ENCODE data around the gene ARSD.
"Not testable (repeated sequence)": the region's sequence is repeated elsewhere in the genome, so short reads cannot be mapped to it uniquely, and the experiment has no call there.

Gene ARSD

GRCh38 chrX:2890536-2891460 is 38.3 kb downstream of the ARSD start:
- not testable (repeated sequence) for DNase-seq

DNA sequence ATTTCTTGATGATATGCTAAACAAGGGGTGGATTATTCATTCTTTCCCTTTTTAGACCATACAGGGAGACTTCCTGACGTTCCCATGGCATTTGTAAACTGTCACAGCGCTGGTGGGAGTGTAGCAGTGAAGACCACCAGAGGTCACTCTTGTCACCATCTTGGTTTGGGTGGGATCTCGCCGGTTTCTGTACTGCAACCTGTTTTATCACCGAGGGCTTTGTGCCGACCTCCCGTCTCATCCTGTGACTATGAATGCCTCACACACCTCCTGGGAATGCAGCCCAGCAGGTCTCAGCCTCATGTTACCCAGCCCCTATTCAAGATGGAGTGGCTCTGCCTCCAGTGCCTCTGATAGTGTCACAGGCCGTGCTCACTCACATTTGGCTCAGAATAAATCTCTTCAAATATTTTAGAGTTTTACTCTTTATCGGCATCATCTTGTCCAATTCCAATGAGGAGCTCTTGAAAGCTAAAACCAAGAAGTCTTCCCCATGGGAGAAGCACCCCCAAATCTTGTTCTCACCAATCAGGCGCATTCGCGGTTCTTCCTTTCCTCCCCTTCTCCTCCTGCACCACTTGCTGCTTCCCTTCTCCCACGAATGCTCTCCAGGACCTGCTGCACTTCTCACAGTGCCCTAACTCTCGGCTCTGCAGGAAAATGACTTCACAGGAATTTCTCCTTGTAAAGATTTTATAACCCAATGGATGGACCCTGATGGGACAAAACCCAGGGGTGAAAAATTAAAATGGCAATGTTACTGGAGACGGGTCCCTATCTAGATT is 39.2 kb downstream of the ARSD start:
- DNase-seq, result not testable (repeated sequence)

DNA sequence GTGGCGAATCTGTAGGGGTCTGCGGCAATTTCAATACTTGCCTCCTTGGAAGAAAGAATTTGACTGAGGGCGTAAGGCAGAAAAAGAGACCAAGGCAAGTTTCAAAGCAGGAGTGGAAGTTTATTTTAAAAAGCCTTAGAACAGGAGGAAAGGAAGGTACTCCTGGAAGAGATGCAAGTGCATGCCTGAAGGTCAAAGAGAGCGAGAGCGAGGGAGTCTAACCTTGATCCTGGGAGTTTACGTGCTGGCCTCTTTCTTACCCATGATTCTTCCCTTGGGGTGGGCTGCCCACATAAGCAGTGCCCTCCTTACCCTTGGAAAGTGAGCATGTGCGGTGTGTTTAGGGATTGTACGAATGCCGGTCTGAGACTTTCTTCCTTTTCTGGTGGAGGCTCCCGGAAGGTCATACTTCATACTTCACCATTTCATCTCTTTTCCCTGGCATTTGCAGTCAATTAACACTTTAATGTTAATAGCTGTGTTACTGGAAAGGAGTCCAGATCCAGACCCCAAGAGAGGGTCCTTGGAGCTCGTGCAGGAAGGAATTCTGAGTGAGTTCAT is 40.0 kb downstream of the ARSD start:
- no peak for DNase-seq

- no peak for DNase-seq
These were observed 40.8 kb downstream of the ARSD start for GRCh38 chrX:2888309-2888708.

DNA sequence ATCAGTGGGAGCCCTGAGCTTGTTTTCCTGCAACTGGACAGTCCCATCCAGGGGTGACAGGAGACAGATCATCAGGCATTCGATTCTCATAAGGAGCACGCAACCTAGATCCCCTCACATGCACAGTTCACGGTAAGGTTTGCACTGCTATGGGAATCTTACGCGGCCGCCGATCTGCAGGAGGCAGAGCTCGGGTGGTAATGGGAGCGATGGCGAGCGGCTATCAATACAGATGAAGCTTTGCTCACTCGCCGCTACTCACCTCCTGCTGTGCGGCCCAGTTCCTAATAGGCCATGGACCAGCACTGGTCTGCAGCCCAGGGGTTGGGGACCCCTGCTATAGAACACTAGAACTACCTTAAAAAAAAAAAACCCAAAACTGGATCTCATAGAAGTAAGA is 45.4 kb downstream of the ARSD start:
- no peak for DNase-seq

DNA sequence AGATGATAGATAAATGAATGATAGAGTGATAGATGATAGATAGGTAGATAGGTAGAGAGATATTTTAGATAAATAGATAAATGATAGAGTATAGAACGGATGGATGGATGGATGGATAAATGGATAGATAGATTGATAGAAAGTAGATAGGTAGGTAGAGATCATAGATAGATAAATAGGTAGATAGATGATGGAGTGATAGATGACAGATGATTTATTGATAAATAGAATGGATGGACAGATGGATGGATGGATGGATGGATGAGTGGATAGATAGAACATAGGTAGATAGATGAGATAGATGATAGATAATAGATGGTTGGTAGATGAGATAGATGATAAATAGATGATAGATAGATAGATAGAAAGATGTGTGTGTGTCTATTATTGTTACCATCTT is 49.5 kb downstream of the ARSD start:
- DNase-seq, result no peak

GRCh38 chrX:2878563-2878962 is 50.6 kb downstream of the ARSD start:
- DNase-seq, result no peak

DNA sequence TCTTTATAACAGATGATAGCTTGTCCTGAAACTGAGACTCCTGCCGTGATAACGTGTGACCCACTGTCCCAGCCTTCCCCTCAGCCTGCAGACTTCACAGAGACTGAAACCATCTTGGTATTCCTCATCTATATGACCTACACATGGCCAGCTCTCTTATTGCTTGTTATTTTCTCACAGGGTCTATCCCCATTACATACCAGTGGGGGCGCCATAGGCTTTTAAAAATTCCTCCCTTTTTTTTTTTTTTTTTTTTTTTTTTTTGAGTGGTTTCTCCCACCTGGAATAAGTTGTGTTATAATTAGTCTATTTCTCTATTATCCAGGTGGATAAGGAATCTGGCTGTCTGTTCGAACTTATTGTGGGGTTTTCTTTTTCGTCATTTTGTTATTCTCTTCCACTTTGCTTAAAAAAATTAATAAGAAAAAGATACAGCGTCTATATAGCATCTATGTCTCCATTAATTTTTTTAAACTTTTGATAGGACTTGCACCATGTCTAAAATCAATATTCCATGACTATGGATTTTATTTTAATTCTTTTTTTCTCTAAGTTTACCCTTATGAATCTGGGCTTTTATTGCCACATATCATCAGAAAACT is 53.2 kb downstream of the ARSD start:
- DNase-seq, result no peak

DNA sequence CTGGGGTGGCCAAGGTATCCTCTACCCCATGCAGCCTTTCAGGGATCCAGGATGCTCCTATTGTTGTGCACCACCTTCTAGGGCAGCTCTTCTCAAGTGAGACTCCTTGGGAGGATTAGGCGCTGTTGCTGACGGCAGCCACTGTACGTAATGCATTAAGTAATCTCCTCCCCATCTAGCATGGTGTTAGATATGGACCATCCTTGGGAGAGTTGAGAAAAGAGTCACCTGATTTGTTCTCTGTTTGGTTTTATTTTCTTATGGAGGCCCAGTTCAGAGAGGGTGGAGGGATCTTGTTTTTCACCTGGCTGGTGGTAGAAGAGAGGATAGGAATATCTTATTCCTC is 54.0 kb downstream of the ARSD start:
- no peak for DNase-seq

- DNase-seq, result no peak
These were observed 54.7 kb downstream of the ARSD start for GRCh38 chrX:2874222-2875135.

DNA sequence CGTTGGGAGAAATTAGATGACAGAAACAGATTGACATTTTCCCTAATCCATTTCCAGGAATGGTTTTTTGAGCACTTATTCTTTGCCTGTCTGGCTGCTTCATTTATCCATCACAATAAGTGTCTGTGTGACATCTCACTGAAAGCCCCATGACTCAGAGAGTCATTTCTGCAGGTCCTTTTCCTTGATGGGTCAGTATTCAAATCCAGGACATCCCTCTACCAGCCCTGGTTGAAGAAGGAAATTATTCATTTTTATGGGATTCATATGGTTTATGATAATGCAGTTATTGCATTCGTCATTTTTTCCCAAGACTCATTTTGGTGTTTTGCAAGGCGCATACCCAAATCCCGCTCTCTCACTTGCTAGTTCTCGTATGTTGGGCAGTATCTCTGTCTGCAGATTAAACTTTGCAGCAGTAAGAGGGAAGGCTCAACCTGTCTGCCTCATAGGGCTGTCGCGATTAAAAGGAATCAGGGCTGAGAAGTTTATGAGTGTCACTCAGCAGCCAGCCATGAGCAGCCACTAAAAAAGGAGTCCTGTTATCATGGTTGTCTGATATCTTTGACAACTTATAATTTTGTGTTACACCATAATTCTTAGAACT is 56.4 kb downstream of the ARSD start:
- DNase-seq, result no peak

- DNase-seq, result no peak
These were observed 57.3 kb downstream of the ARSD start for GRCh38 chrX:2871831-2872230.

- no peak for DNase-seq
These were observed 58.5 kb downstream of the ARSD start for GRCh38 chrX:2870650-2871049.

- DNase-seq, result no peak
These were observed 61.9 kb downstream of the ARSD start for GRCh38 chrX:2867206-2867605.

DNA sequence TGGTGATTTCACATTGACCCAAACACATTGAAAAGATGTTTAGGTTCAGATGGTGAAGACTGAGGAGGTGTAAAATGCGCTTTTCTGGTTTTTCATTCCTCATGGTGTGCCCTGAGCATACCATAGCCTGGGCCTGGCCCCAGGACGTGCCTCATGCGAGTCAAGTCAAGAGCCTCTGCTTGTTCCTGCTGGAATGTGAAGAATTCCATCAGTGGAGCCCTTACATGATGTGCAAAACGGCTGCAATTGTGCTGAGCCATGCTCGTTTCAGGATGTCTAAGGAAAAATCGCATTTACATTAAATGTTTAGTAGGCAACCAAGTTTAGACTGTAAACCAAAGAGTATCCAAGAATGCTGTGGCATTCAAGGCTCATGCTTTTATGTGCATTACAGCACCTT is 65.5 kb downstream of the ARSD start:
- DNase-seq, result no peak

DNA sequence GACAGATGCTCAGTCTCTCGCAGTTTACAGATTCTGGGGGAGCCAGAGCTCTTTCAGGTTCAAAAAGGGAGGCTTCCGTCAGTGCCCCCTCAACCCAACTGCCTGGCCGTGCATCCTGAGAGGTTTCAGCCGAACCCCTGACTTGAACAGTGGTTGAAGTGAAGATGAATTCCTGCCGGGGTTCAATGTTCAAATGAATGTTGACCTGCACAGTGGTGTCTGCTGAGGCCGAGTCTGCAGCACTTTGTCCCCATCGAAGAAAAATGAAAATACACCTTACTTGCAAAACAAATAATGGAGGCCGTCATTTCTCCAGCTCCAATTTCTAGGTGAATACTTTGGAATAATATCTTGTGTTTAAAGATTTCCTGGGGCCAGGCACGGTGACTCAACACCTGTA is 66.7 kb downstream of the ARSD start:
- DNase-seq, result no peak

DNA sequence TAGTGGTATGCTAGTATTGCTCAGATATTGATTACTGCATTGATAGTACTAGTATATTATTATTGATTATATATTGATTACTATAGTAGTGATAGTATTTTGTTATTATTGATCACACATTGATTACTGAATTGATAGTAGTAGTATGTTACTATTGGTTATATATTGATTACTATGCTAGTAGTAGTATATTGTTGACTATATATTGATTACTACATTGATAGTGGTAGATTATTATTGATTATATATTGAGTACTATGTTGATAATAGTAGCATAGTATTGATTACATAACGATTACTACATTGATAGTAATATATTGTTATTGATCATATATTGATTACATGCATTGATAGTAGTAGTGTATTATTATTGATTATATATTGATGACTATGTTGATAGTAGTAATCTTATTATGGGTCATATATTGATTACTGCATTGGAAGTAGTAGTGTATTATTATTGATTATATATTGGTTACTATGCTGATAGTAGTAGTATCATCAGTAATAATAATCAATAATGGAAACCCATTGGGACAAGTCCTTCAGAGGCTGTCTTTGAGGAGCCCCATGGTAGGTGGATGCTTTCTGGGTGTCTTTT is 69.8 kb downstream of the ARSD start:
- DNase-seq, result no peak

- DNase-seq, result no peak
These were observed 71.6 kb downstream of the ARSD start for GRCh38 chrX:2857566-2857965.

GRCh38 chrX:2855761-2856160 is 73.4 kb downstream of the ARSD start:
- DNase-seq, result no peak

DNA sequence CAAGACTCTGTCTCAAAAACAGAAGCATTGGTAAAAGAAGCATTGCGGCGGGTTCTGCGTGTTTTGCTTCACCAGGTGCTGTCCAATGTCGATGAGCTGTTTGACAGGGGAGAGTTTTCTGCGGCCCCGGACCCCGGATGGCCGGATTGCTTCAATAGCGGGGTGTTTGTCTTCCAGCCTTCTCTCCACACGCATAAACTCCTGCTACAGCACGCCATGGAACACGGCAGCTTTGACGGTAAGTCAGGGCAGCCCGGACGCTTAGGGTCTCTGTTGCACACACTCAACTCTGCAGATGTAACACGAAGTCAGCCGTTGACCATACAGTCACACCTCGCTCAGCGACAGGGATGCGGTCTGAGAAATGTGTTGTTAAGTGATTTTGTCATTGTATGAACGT is 74.2 kb downstream of the ARSD start:
- DNase-seq, result no peak
